CD4-positive, alpha-beta T cell (primary cell): ENCODE measurements around the gene TBC1D24. TPM values are rescaled to one million over a fixed set of nuclear protein-coding genes. Genes with fewer than 3 reads are reported as not detected.

Experiments used
- ATAC-seq: fragments of 200-7000 bp; cut with Tn5 transposase; one replicate; pipeline ENCODE4 v1.10.0; 2022; ENCODE audit warnings: mild to moderate bottlenecking; ENCODE audit not compliant: poor library complexity
- CTCF ChIA-PET: fragments of 350-600 bp; sonication (Branson Sonifier 250); formaldehyde crosslinking; loops from one replicate; lab custom pipeline; 2021; ENCODE audit warnings: antibody characterized with exemption, inconsistent platforms; lab: Charles Lee
- POLR2A ChIA-PET: fragments of 350-600 bp; sonication (Branson Sonifier 250); formaldehyde crosslinking; loops from one replicate; lab custom pipeline; 2021; ENCODE audit warnings: antibody characterized with exemption, inconsistent platforms; lab: Charles Lee
- DNase-seq, 14 experiments: peaks; one replicate each; pipeline ENCODE4 v3.0.0-alpha.2; 2013 to 2020; ENCODE audit warnings: mixed read lengths in 2 of 14
- H3K27ac ChIP-seq, 2 donors: one replicate each; pipeline versions ENCODE4 v1.5.1 to v1.7.0; 2013; ENCODE audit warnings: low read length in 2 of 2, low read depth in 1 of 2, mild to moderate bottlenecking in 1 of 2
- H3K27me3 ChIP-seq, 2 experiments: 1 replicate in 1 of 2; 2 replicates in 1 of 2; pipeline versions ENCODE4 v1.6.1 to v1.7.0; 2013; ENCODE audit warnings: low read length in 2 of 2, control low read depth in 1 of 2, mild to moderate bottlenecking in 1 of 2, moderate library complexity in 1 of 2; ENCODE audit not compliant: insufficient read depth in 2 of 2, control insufficient read depth in 1 of 2
- H3K36me3 ChIP-seq: one replicate; pipeline ENCODE4 v1.6.1; 2013; ENCODE audit warnings: low read length, control low read depth; ENCODE audit not compliant: insufficient read depth
- H3K4me1 ChIP-seq: one replicate; pipeline ENCODE4 v1.6.1; 2013; ENCODE audit warnings: low read length, control low read depth; ENCODE audit not compliant: insufficient read depth
- H3K4me3 ChIP-seq: one replicate; pipeline ENCODE4 v1.5.1; 2013; ENCODE audit warnings: mild to moderate bottlenecking, low read length, moderate library complexity
- H3K9me3 ChIP-seq, 2 experiments: 1 replicate in 1 of 2; 2 replicates in 1 of 2; pipeline versions ENCODE4 v1.6.1 to v1.7.0; 2013; ENCODE audit warnings: low read length in 2 of 2, mild to moderate bottlenecking in 2 of 2, control low read depth in 1 of 2, moderate library complexity in 1 of 2; ENCODE audit not compliant: control insufficient read depth in 1 of 2, insufficient read depth in 1 of 2
- H3K27ac Mint-ChIP-seq: one replicate; pipeline ENCODE4 v1.8.0; 2020; ENCODE audit warnings: mixed read lengths
- H3K27me3 Mint-ChIP-seq: one replicate; pipeline ENCODE4 v1.8.0; 2021; ENCODE audit warnings: mixed read lengths
- H3K36me3 Mint-ChIP-seq: one replicate; pipeline ENCODE4 v1.8.0; 2021; ENCODE audit warnings: low read depth, mixed read lengths
- H3K4me1 Mint-ChIP-seq: one replicate; pipeline ENCODE4 v1.8.0; 2021; ENCODE audit warnings: low read depth, mixed read lengths
- H3K4me3 Mint-ChIP-seq: one replicate; pipeline ENCODE4 v1.8.0; 2020; ENCODE audit warnings: mild to moderate bottlenecking, mixed read lengths
- H3K9me3 Mint-ChIP-seq: one replicate; pipeline ENCODE4 v1.8.0; 2020; ENCODE audit warnings: mixed read lengths
- intact Hi-C, 2 experiments: fragments of 100-400 bp; cut with DNase I in 1 of 2; cut with micrococcal nuclease in 1 of 2; formaldehyde crosslinking; loops; one replicate each; pipeline versions ENCODE4 v1.15.1 to v1.9.0; 2023 to 2025; cut with DNase I, micrococcal nuclease
- total RNA-seq, 174 experiments: library from RNA in 2 of 174; stranded (reverse) in 2 of 174; gene quantifications; one replicate each; pipeline ENCODE4 v1.2.3 and lab custom pipeline; 2021 to 2026
- TF ChIP-seq, protein P1 (sequence below): fragments of 200-600 bp; IDR thresholded peaks from one replicate; pipeline ENCODE4 v1.8.0; 2022; ENCODE audit warnings: antibody characterized with exemption, mild to moderate bottlenecking

Gene TBC1D24
- total RNA-seq, 2 experiments from 2014 or later = 1.2 to 2.1 TPM

DNA sequence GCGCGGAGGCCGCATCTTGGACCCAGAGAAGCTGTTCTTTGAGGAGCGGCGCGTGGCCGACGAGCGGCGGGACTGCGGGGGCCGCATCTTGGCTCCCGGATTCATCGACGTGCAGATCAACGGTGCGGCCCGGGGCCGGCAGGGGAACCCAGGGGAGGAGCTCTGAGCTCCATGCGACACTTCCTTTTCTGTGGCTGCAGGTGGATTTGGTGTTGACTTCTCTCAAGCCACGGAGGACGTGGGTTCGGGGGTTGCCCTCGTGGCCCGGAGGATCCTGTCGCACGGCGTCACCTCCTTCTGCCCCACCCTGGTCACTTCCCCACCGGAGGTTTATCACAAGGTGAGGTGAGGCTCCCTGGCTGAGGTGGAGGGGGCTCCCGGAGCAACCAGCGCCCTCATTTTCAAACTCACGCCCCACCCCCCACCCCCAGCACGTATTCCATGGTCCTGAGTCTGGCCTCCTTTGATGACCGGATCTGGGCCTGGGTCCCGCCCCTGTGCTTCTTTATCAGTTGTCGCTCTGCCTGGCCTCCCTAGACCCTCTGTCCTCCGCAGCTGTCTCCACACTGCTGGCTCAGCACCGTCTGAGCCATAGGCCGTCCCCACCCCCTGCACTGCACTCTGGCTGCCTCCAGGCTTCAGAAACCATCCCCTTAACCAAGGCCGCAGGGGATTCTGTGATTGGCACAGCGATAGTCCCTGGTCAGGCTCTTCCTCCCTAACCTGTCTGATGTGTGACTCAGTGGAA is 46.0 kb downstream of the TBC1D24 start:
- ChIA-PET CTCF (interaction anchor here (1.4 to 1.6 kb wide), 2 partner anchors 10 to 16 kb away, joined by 4 to 5 read pairs; partner anchors contain the start of genes CEMP1 and PDPK1), POLR2A (interaction anchor here (0.9 to 4.0 kb wide), 12 partner anchors 11 to 530 kb away, joined by 3 to 135 read pairs (median 5); partner anchors contain the start of genes CCNF, CEMP1, ECI1 and KCTD5)
- peak overlapping the region; percentile 98 for H3K4me3 Mint-ChIP-seq
- H3K9me3 Mint-ChIP-seq = no peaks in the 10 kb centered on the region
- peaks cover 6% of the 10 kb centered on the region for H3K27me3 Mint-ChIP-seq
- TF ChIP-seq, protein P1, sequence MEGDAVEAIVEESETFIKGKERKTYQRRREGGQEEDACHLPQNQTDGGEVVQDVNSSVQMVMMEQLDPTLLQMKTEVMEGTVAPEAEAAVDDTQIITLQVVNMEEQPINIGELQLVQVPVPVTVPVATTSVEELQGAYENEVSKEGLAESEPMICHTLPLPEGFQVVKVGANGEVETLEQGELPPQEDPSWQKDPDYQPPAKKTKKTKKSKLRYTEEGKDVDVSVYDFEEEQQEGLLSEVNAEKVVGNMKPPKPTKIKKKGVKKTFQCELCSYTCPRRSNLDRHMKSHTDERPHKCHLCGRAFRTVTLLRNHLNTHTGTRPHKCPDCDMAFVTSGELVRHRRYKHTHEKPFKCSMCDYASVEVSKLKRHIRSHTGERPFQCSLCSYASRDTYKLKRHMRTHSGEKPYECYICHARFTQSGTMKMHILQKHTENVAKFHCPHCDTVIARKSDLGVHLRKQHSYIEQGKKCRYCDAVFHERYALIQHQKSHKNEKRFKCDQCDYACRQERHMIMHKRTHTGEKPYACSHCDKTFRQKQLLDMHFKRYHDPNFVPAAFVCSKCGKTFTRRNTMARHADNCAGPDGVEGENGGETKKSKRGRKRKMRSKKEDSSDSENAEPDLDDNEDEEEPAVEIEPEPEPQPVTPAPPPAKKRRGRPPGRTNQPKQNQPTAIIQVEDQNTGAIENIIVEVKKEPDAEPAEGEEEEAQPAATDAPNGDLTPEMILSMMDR = no peak
- peak; percentile 76 for ATAC-seq
- no peaks in the 10 kb centered on the region for H3K9me3 ChIP-seq
- peak overlapping the region; percentile 68 to 79 for H3K27ac ChIP-seq
- intact Hi-C loops = loop anchor here (1.0 to 2.0 kb wide), 2 partner anchors 11 to 16 kb away; no protein-coding TSS in a partner anchor
- peak in 13 of 14 experiments; percentile 50 to 94 (median 63) for DNase-seq
- peaks cover 56% of the 10 kb centered on the region for H3K4me1 ChIP-seq
- peak overlapping the region; percentile 67 for H3K4me3 ChIP-seq
- peaks cover 42% of the 10 kb centered on the region for H3K36me3 ChIP-seq
- H3K4me1 Mint-ChIP-seq = peaks cover 63% of the 10 kb centered on the region
- H3K27ac Mint-ChIP-seq = peak overlapping the region; percentile 100
- H3K36me3 Mint-ChIP-seq = peaks cover 75% of the 10 kb centered on the region
- no peaks in the 10 kb centered on the region for H3K27me3 ChIP-seq

GRCh38 chr16:2523801-2524231 is 48.9 kb downstream of the TBC1D24 start:
- CTCF ChIA-PET = no interaction called here

DNA sequence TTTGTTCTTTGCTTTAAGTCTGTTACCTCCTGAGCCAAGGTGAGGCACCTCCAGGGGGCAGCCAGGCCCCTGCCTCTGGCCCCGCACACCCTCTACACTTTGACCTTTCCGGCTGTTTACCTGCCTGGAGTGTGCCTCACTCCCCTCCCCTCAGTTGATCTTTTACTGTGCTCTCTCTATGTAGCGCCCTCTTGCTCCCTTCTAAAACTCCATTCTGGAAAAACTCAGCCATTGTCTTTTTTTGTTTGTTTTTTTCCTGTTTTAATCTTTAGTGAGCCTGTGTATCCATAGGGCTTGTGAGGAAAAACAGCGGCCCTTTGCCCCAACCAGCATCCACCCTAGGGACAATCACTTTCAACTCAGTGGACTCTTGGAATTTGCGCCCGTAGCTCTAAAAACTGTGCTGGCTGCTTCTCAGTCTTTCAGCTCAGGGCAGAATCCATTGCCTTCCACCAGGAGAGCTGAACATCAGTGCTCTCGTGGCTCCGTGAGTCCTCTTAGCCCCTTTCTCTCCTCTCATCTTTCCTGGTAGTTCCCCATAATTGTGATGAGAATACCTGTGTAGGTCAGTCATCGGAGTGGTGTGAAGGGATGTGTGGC is 49.5 kb downstream of the TBC1D24 start:
- TF ChIP-seq, protein P1 = no peak
- Mint-ChIP-seq H3K4me1 (peaks cover 31% of the 10 kb centered on the region), H3K27me3 (peaks cover 6% of the 10 kb centered on the region), H3K9me3 (no peaks in the 10 kb centered on the region), H3K36me3 (peaks cover 62% of the 10 kb centered on the region), H3K4me3 (peak overlapping the region; percentile 13), H3K27ac (peak overlapping the region; percentile 57)
- Histone ChIP-seq H3K27ac (no peak overlapping the region), H3K27me3 (no peaks in the 10 kb centered on the region), H3K4me1 (peaks cover 21% of the 10 kb centered on the region), H3K4me3 (no peak overlapping the region), H3K36me3 (peaks cover 59% of the 10 kb centered on the region), H3K9me3 (no peaks in the 10 kb centered on the region)
- ATAC-seq (no peak), DNase-seq (no peak)
- intact Hi-C loops = no loop called here
- ChIA-PET CTCF (no interaction called here), POLR2A (interaction anchor here (1.0 kb wide), 1 partner anchor 8 kb away, joined by 3 read pairs; no protein-coding TSS in a partner anchor)

More at GRCh38 chr16:2523801-2524231, 48.9 kb downstream of the TBC1D24 start:
- Histone ChIP-seq H3K27me3 (no peaks in the 10 kb centered on the region), H3K4me1 (peaks cover 27% of the 10 kb centered on the region), H3K36me3 (peaks cover 59% of the 10 kb centered on the region), H3K4me3 (no peak overlapping the region), H3K27ac (no peak overlapping the region), H3K9me3 (no peaks in the 10 kb centered on the region)
- Mint-ChIP-seq H3K9me3 (no peaks in the 10 kb centered on the region), H3K27ac (peak overlapping the region; percentile 57), H3K27me3 (peaks cover 6% of the 10 kb centered on the region), H3K4me1 (peaks cover 37% of the 10 kb centered on the region), H3K4me3 (peak overlapping the region; percentile 69), H3K36me3 (peaks cover 65% of the 10 kb centered on the region)
- TF ChIP-seq, protein P1 = no peak
- peak in 1 of 14 experiments; percentile 17 for DNase-seq
- POLR2A ChIA-PET = interaction anchor here (1.0 kb wide), 1 partner anchor 9 kb away, joined by 3 read pairs; no protein-coding TSS in a partner anchor
- intact Hi-C loops = loop anchor here in 1 of 2 experiments (2.0 kb wide), 1 partner anchor 21 kb away; no protein-coding TSS in a partner anchor
- no peak for ATAC-seq
